ENCODE results near the gene RAB3IL1. TPM values are rescaled to one million over a fixed set of nuclear protein-coding genes. Genes with fewer than 3 reads are reported as not detected.

RAB3IL1 gene
- total RNA-seq, 1 donor from 2014 or later, result 0.88 TPM

Other genes starting within 250 kb of the RAB3IL1 start
- 2.3 TPM for gene DAGLA, start 237.2 kb downstream of the RAB3IL1 start, total RNA-seq
- gene MYRF, start 164.9 kb downstream of the RAB3IL1 start, total RNA-seq, result 0.88 TPM
- gene TMEM258, start 125.0 kb downstream of the RAB3IL1 start, total RNA-seq, result 90.9 TPM
- gene FEN1, start 124.7 kb downstream of the RAB3IL1 start, total RNA-seq, result 18.7 TPM
- 7.5 TPM for gene FADS1, start 100.6 kb downstream of the RAB3IL1 start, total RNA-seq
- 43.3 TPM for gene FADS2, start 89.3 kb downstream of the RAB3IL1 start, total RNA-seq
- gene FADS3, start 26.0 kb downstream of the RAB3IL1 start, total RNA-seq, result 3.0 TPM
- gene BEST1, start 32.8 kb upstream of the RAB3IL1 start, total RNA-seq, result 0.44 TPM
- gene FTH1, start 50.1 kb upstream of the RAB3IL1 start, total RNA-seq, result 911 TPM
- 52.8 TPM for gene INCENP, start 206.4 kb upstream of the RAB3IL1 start, total RNA-seq